GM12892 (cell line): ENCODE results near the gene IDUA.

ENCODE experiments used
- POLR2A ChIP-seq: IDR thresholded peaks from 2 replicates; pipeline ENCODE4 v1.6.1; 2011; ENCODE audit warnings: low read depth, low read length, control low read depth
- TAF1 ChIP-seq: IDR thresholded peaks from 2 replicates; pipeline ENCODE4 v1.6.1; 2011; ENCODE audit warnings: low read depth, mild to moderate bottlenecking, control low read depth, low read length, borderline replicate concordance

GRCh38 chr4:962231-963208, 24.3 kb upstream of the IDUA start:
- no peak for TF ChIP-seq POLR2A
- TF ChIP-seq TAF1, result no peak
